ENCODE measurements around the gene TMEM108. TPM values are rescaled to one million over a fixed set of nuclear protein-coding genes. Genes with fewer than 3 reads are reported as not detected.

TMEM108 gene
- total and polyA plus RNA-seq, 10 of the 15 experiments (the other 5 are each of a cell fraction or from before 2014, with no cell fraction given): 0.02 to 0.58 (median 0.12) TPM; not detected in 5

DNA sequence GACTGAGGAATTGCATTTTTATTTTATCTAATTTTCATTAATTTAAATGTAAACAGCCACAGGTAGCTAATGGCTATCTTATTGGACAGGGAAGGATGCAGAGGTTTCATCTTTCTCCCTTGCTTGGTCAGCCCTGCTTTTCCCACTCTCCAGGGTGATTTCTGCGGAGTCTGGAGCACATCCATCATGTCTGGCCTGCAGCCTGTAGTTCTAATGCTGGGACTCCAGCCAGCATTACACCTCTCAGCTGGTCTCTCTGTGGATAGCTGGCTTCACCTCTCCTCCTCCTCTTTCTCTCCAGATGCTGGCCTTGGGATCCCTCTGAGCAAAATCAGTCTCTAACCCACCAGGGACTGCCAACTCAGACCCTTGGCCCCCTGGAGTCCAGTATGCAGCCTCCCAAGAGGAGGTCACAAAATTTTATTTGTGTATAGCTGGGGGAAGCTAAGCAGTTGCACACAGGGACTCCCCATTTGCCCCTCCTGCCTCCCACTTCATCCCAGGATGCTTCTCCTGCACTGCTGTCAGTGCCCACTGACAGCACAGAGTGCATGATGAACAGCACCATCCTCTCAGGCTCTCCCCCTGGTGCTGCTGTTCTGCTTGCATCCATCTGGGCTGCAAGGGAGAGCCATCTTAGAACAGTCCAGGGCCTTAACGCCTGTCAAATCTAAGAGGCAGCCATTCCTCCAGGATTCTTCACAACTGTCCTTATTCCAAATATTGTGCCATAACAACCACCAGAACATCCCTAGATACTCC, 363.4 kb downstream of the TMEM108 start:
- ChIA-PET POLR2A (interaction anchor here (0.6 kb wide), 1 partner anchor 12 kb away, joined by 3 read pairs; no protein-coding TSS in a partner anchor), RAD21 (ENCODE audit: unreplicated experiment) (interaction anchor here (0.8 kb wide), 1 partner anchor 22 kb away, joined by 4 read pairs; no protein-coding TSS in a partner anchor), SMC1A (ENCODE audit: uncharacterized antibody, unreplicated experiment) (interaction anchor here (1.3 to 1.5 kb wide), 3 partner anchors 9 to 359 kb away, joined by 3 to 4 read pairs (median 3); no protein-coding TSS in a partner anchor), CTCF (interaction anchor here (1.6 to 1.7 kb wide), 2 partner anchors 23 to 675 kb away, joined by 3 to 5 read pairs; no protein-coding TSS in a partner anchor)
- H3K36me3 ChIP-seq (ENCODE audit: control insufficient read depth in 2 of 2, insufficient read depth in 2 of 2, low read length in 1 of 2): no peaks in the 10 kb centered on the region
- no peak overlapping the region for H2AFZ ChIP-seq (ENCODE audit: control insufficient read depth, low read depth, low read length)
- no peak for FAIRE-seq
- no peaks in the 10 kb centered on the region for H4K20me1 ChIP-seq (ENCODE audit: control insufficient read depth, insufficient read depth)
- no peaks in the 10 kb centered on the region for H3K79me2 ChIP-seq (ENCODE audit: control insufficient read depth, insufficient read depth, low read length)
- H3K27ac ChIP-seq (ENCODE audit: control insufficient read depth, insufficient read depth): no peak overlapping the region
- no peaks in the 10 kb centered on the region for H3K4me1 ChIP-seq (ENCODE audit: control insufficient read depth, insufficient read depth, low read length)
- no peak overlapping the region for H3K4me3 ChIP-seq
- TF ChIP-seq NFXL1 (IDR thresholded peaks at IDR 0.05; ENCODE audit: borderline replicate concordance) (no peak), CEBPB (IDR thresholded peaks at IDR 0.05; ENCODE audit: borderline replicate concordance in 1 of 2, low read depth in 2 of 2, low read length in 2 of 2) (no peak), MYC (IDR thresholded peaks at IDR 0.05; ENCODE audit: insufficient read depth, insufficient read length, insufficient replicate concordance, low read length, severe bottlenecking) (no peak), WRNIP1 (IDR thresholded peaks at IDR 0.05; ENCODE audit: borderline replicate concordance, low read depth, low read length) (no peak), MEF2A (IDR thresholded peaks at IDR 0.05; ENCODE audit: insufficient read depth, low read depth, low read length) (no peak), CHD4 (IDR thresholded peaks at IDR 0.05) (no peak)
- H3K9ac ChIP-seq (ENCODE audit: control insufficient read depth, insufficient read depth, low read length): no peak overlapping the region
- no peaks in the 10 kb centered on the region for H3K9me3 ChIP-seq (replicated peaks; ENCODE audit: control insufficient read depth, insufficient read depth, low read length)
- 25% methylated on average over 2 of the region's 2 CpGs for WGBS (ENCODE audit: insufficient coverage, insufficient replicate concordance, low lambda C conversion rate, missing lambda C conversion rate)
- no peak overlapping the region for H3K4me2 ChIP-seq (ENCODE audit: control insufficient read depth, insufficient read depth)
- ATAC-seq: no peak
- no peaks in the 10 kb centered on the region for H3K27me3 ChIP-seq (replicated peaks in 1 of 2; ENCODE audit: control insufficient read depth in 2 of 2, insufficient read depth in 2 of 2, low read length in 1 of 2)
- intact Hi-C loops (cut with micrococcal nuclease; ENCODE audit: unreplicated experiment): no loop called here
- DNase-seq (ENCODE audit: low read depth, low spot score): no peak
- in situ Hi-C loops (cut with MboI): no loop called here
- BruUV-seq (replicated peaks): no TSS peak

All from GM12878 (cell line).